H1 (cell line): Measurements from ENCODE around the gene MXD4. TPM values are rescaled to one million over a fixed set of nuclear protein-coding genes. Genes with fewer than 3 reads are reported as not detected.

ENCODE experiments used
- ATF2 ChIP-seq: IDR thresholded peaks from 2 replicates; pipeline ENCODE4 v1.6.1; 2012; ENCODE audit warnings: low read length, inconsistent platforms
- EP300 ChIP-seq, 2 experiments: IDR thresholded peaks; 1 replicate in 1 of 2; 2 replicates in 1 of 2; pipeline ENCODE4 v1.6.1; 2011 to 2012; ENCODE audit warnings: low read depth in 2 of 2, low read length in 2 of 2, mild to moderate bottlenecking in 2 of 2, borderline replicate concordance in 1 of 2, inconsistent platforms in 1 of 2, moderate library complexity in 1 of 2
- KDM1A ChIP-seq: fragments of 200-600, 300-600 bp; sonication (generic); IDR thresholded peaks from 2 replicates; pipeline ENCODE4 v1.7.1; 2016; ENCODE audit warnings: mild to moderate bottlenecking, low read length, borderline replicate concordance
- MAFK ChIP-seq: IDR thresholded peaks from 2 replicates; pipeline ENCODE4 v1.6.1; 2012; ENCODE audit warnings: low read depth, mild to moderate bottlenecking, improper control_type of control experiment, low read length
- POLR2A ChIP-seq, 2 experiments: IDR thresholded peaks; 1 replicate in 1 of 2; 2 replicates in 1 of 2; pipeline ENCODE4 v1.6.1; 2011; ENCODE audit warnings: low read depth in 2 of 2, low read length in 2 of 2, mild to moderate bottlenecking in 2 of 2; ENCODE audit errors: control extremely low read depth in 1 of 2
- RFX5 ChIP-seq: IDR thresholded peaks from 2 replicates; pipeline ENCODE4 v1.6.1; 2011; ENCODE audit warnings: low read depth, low read length, improper control_type of control experiment, borderline replicate concordance
- RNF2 ChIP-seq: fragments of 200-900, 300-1000 bp; sonication (generic); IDR thresholded peaks from 2 replicates; pipeline ENCODE4 v1.7.1; 2016; ENCODE audit warnings: borderline replicate concordance, low read depth, mild to moderate bottlenecking, antibody characterized with exemption, low read length; ENCODE audit not compliant: poor library complexity, severe bottlenecking; ENCODE audit errors: missing control alignments
- TAF1 ChIP-seq: IDR thresholded peaks from 2 replicates; pipeline ENCODE4 v1.6.1; 2011; ENCODE audit warnings: mild to moderate bottlenecking, low read depth, low read length
- polyA plus RNA-seq, 7 experiments: library from polyadenylated mRNA; depleted of rRNA in 3 of 7; stranded (reverse) in 5 of 7; unstranded in 2 of 7; fragments of >200 nt in 5 of 7; fragments of 200-250 nt in 2 of 7; gene quantifications; 1 replicate in 5 of 7; 2 replicates in 1 of 7; 4 replicates in 1 of 7; pipeline versions ENCODE4 v1.2.1 to v1.2.3, GENCODE V29; 2011 to 2013; ENCODE audit warnings: missing spikeins in 2 of 7, mixed read lengths in 2 of 7
- total RNA-seq: library from RNA; stranded (reverse); fragmentation: NEBNext Ultra II Directional; extraction: Animal tissue kit (Norgen Biotek cat#: 25700); gene quantifications from 2 replicates; pipeline ENCODE4 v1.2.1, GENCODE V29; 2021
- TF ChIP-seq, protein P1 (sequence below): IDR thresholded peaks from 2 replicates; pipeline ENCODE4 v1.6.1; 2012; ENCODE audit warnings: inconsistent platforms

MXD4 gene
- total and polyA plus RNA-seq, 2 of the 8 experiments (the other 6 are each of a cell fraction or from before 2014, with no cell fraction given) = 18.0 to 20.8 TPM

- no peak for TF ChIP-seq MAFK
- TF ChIP-seq POLR2A (IDR thresholded peaks at IDR 0.05; ENCODE audit: control extremely low read depth in 1 of 2, low read depth in 2 of 2, low read length in 2 of 2) = no peak
- no peak for TF ChIP-seq EP300 (IDR thresholded peaks at IDR 0.05; ENCODE audit: borderline replicate concordance in 1 of 2, low read depth in 2 of 2, low read length in 2 of 2)
- TF ChIP-seq RFX5 = no peak
- TF ChIP-seq ATF2 = no peak
- TF ChIP-seq, protein P1, sequence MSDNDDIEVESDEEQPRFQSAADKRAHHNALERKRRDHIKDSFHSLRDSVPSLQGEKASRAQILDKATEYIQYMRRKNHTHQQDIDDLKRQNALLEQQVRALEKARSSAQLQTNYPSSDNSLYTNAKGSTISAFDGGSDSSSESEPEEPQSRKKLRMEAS = no peak
- no peak for TF ChIP-seq KDM1A
- TF ChIP-seq TAF1 = no peak
- TF ChIP-seq RNF2 = no peak
Observed at GRCh38 chr4:2298532-2298991, 36.7 kb upstream of the MXD4 start (continued).
